Hematopoietic multipotent progenitor cell (in vitro differentiated cells): ENCODE data around the gene TTC31. TPM values are rescaled to one million over a fixed set of nuclear protein-coding genes. Genes with fewer than 3 reads are reported as not detected.
"Not testable (repeated sequence)": the region's sequence is repeated elsewhere in the genome, so short reads cannot be mapped to it uniquely, and the experiment has no call there.

Experiments
- DNase-seq, 3 donors: peaks; one replicate each; pipeline ENCODE4 v3.0.0-alpha.2; 2011 to 2015; ENCODE audit warnings: low read depth in 2 of 3, low spot score in 2 of 3
- total RNA-seq: library from RNA; depleted of rRNA; stranded (reverse); fragments of >200 nt; gene quantifications from one replicate; pipeline ENCODE4 v1.2.3, GENCODE V29; 2012

The TTC31 gene
- 15.6 TPM for total RNA-seq

GRCh38 chr2:74482801-74483674 lies at the start of gene TTC31, which contains the start of gene CCDC142:
Gene TTC31 (plus strand): TSS chr2:74483081. CDS start chr2:74483096, 15 bp downstream.
Gene CCDC142 (minus strand): TSS chr2:74482998. CDS start chr2:74482837, 161 bp downstream.
- peak; percentile 89 to 97 (median 95) for DNase-seq

DNA sequence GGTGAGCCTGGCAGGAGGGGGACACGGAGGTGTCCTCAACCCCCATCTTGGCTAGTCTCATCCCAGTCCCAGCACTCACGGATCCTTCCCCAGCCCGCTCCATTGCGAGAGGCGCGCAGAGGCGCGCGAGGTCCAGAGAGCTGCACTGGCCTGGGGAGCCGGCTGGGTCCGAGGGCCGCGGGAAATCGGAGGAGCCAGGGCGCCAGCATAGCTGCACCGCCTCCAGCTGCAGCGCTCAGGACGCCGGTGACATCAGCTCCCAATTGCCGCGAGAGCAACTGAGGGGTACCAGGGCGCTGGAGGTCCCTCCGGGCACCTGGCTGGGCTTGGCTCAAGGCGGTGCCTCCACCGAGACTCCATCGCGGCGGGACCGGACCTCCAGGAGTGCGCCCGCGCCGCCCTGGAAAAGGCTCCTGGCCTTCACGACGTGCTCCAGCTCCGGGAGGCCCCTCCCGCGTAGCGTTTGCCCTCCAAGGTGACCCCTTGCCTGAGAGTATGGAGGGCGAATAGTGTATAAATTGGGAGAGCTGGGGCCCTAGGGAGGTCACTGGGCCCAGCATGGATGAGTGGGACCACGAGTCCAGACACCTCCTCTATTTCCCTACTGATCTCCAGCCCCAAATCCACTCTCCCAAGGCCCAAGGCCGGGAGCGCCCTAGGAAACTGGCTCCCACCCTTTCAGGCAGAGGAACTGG lies 46.6 kb upstream of the TTC31 start:
- no peak for DNase-seq

DNA sequence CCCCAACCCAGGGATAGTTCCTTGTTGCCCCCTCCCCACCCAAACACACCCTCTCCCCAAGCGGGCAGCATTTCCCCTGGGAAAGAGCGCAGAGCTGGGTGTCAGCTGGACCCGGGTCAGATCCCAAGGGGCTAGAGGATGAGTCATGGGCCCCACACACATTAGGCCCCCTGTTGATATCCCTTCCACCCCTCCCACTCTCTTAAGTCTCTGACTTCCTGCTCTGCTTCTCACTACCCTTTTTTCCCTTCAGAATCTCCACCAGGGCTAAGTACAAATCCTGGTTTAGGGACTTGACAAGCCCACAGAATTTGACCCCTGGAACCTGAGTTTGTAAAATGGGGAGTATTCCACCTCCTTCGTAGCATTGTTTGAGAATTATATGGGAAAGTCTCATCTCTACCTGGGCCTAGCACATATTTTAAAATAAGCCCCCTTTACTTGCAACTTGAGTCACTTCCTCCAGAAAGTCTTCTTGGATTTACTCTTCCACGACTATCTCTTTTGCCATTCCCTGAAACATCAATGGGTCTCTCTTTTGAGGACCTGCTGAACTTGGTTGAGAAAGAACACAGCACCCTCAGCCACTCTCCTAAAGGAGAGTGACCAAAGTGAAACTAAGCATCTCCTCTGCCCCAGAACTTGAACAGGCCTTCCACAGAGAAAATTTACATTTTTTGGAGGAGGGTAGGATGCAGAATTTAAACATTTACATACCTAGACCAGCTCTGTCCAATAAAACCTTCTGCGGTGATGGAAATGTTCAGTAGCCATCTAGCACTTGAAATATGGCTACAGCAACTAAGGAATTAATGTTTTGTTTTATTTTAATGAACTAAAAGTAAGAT lies 45.8 kb upstream of the TTC31 start:
- DNase-seq = no peak

DNA sequence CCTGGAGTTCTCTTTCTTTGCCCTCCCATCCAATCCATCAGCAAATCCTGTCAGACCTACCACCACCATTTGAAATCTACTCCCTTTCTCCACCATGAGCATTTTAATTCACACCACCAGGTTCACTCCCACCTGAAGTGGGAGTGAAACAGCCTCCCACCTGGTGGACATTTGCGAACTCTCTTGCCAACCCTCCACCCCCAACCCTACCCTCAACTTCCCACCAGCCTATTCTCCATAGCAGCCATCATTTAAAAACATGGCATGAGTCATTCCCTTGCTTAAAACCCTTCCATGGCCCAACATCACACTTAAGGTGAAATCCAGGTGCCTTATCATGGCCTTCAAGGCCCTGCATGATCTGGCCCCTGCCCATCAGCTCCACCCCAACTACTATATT lies 44.6 kb upstream of the TTC31 start:
- no peak for DNase-seq

DNA sequence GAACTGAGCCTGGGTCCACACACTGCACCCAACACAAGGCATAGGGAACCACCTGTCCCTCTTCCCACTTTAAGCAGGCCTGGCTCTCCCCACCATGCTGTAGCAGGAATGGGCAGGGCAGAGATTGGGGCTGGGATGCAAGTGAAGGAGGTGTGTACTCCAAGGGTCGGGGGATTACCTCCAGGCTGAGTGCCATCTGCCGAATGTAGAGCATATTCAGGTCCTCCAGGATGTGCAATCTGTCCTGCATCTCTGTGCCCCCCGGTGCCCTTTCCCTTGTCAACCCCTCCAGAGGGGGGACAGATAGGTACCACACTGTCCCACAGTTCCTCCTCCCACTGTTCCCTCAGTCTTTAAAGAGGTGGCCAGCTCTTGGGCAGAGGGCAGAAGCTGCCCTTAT lies 43.5 kb upstream of the TTC31 start:
- DNase-seq = no peak

- no peak for DNase-seq
These were observed 43.0 kb upstream of the TTC31 start for GRCh38 chr2:74439803-74440377.

GRCh38 chr2:74440378-74441169 lies 42.3 kb upstream of the TTC31 start:
- DNase-seq = peak in 2 of 3 donors; percentile 77 to 82

DNA sequence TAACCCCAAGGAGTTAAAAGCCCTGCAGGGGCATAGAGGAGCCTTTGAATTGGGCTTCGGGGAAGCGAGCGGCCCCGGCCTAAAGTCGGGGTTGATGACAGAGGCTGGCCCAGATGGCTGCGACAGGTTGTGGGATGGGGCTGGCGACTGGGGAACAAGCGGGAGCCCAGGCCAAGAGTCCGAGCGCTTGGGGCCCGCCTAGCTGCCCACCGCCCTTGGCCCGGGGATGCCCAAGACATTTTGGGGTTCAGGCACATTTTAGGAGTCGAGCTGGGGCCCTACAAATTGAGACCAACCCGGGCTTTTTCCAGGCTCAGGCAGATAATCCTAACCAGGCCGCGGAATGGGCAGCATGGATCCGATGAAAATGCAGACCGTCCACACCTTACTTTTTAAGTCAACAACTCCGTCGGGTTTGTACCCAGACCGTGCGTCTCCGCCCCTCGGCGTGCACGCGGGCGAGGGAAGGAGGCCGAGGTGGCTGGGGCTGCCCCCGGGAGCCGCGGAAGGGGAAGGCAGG lies 41.7 kb upstream of the TTC31 start:
- DNase-seq = no peak

GRCh38 chr2:74441690-74442482 lies 41.0 kb upstream of the TTC31 start, which contains the start of gene RTKN:
Gene RTKN (minus strand): TSS chr2:74441937. CDS start chr2:74441816, 121 bp downstream.
- DNase-seq = no peak

DNA sequence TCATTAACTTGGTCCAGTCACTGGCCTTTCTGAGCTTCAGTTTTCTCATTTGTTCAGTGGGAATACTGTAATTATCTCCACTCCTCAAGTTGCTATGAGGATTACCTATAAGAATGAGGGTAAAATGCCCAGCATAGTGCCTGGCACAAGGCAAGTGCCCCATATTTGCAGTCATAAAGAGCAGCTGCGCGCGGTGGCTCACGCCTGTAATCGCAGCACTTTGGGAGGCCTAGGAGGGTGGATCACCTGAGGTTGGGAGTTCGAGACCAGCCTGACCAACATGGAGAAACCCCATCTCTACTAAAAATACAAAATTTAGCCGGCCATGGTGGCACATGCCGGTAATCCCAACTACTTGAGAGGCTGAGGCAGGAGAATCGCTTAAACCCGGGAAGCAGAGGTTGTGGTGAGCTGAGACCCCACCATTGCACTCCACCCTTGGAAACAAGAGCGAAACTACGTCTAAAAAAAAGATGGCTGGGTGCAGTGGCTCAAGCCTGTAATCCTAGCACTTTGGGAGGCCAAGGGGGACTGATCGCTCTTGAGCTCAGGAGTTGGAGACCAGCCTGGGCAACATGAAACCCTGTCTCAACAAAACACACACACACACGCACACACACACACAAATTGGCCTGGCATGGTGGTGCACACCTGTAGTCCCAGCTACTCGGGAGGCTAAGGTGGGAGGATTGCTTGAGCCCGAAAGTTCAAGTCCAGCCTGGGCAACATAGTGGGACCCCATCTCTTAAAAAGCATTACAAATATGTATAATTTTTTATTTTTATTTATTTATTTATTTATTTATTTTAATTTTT lies 40.2 kb upstream of the TTC31 start:
- not testable (repeated sequence) for DNase-seq

GRCh38 chr2:74444498-74445318 lies 38.2 kb upstream of the TTC31 start:
- no peak for DNase-seq

DNA sequence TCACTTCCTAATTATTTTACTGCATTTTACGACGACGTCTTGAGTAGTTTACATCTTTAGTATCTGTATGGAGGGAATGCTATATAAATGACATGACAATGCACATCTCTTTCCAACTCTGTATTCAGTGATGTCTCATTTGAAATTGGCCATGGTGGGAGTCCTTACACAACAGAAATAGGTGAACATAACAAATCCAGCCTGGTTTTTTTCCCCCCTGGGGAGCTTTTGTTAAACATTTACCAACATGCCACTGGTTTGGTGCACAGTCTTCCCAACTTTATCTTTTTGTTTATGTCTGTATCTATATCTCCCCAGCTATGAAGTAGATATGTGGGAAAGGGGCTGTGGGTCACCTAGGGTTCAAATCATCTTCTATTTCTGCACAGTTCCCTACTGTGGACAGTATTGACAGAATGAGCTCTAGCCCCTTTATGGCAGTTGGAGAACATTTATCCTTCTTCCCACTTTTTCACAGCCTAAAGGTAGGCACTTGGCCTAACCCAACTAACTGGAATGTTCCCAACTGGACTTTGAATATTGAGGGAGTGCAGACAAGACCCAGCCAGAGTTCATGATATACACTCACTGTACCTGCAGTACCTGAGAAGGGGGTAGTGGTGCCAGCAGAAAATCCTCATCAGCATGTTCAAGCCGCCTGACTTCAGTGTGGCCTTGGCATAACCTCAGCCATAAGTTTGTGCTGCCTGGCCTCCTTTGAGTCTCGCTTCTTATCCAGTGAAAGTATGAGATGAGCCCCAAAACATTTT lies 35.5 kb upstream of the TTC31 start:
- no peak for DNase-seq

GRCh38 chr2:74448771-74449170 lies 34.1 kb upstream of the TTC31 start:
- no peak for DNase-seq

- DNase-seq = no peak
These were observed 32.2 kb upstream of the TTC31 start for GRCh38 chr2:74450570-74451190.

GRCh38 chr2:74454654-74455511 lies 28.0 kb upstream of the TTC31 start, which contains the start of gene INO80B:
Gene INO80B (plus strand): TSS chr2:74455087. CDS start chr2:74455117, 30 bp downstream.
- peak; percentile 96 to 99 (median 99) for DNase-seq
